ENCODE measurements around the gene ABLIM2. TPM values are rescaled to one million over a fixed set of nuclear protein-coding genes. Genes with fewer than 3 reads are reported as not detected.

ABLIM2 gene
- total RNA-seq, 3 donors from 2014 or later = 0.26 to 0.54 (median 0.30) TPM

- no peaks in the 10 kb centered on the region for H3K9me3 Mint-ChIP-seq
- H3K4me1 Mint-ChIP-seq (ENCODE audit: low read depth) = no peaks in the 10 kb centered on the region
- DNase-seq = no peak
- no peaks in the 10 kb centered on the region for H3K36me3 Mint-ChIP-seq (ENCODE audit: insufficient read depth)
- H3K4me3 Mint-ChIP-seq = no peak overlapping the region
- no peak for ATAC-seq
- H3K27me3 Mint-ChIP-seq (ENCODE audit: low read depth) = no peaks in the 10 kb centered on the region
Measured at GRCh38 chr4:8133897-8134563, 24.6 kb downstream of the ABLIM2 start.

DNA sequence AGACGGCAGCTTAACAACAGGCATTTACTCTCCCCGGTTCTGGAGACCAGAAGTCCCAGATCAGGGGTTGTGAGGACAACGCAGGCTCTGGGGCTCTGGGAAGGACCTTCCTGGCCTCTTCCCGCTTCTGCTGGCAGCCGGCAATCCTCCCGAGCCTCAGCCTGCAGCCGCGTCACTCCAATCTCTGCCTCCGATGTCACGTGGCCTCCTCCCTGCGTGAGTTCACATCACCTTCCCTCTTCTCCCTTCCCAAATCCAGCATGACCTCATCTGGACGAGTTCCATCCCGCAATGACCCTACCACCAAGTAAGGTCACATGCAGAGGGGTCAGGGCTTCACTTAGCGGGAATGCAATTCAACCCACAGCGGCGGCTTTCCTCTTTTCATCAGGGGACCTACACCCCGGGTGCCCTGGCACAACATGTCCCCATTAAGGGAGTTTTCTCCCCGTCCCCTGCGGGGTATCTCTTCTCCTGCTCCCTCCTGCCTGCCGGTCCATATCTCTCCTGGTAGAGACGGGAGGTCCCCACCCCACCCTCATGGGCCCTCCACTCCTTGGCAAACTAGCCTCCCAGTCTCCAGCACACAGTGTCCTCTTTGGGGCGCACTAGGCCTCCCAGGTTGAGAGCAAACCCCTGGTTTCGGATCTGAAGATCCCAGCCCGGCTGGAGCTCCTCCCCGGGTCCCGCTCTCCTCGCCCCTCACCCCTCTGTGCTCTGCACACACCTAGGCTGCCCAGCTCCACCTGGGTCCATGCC lies 25.5 kb downstream of the ABLIM2 start:
- H3K36me3 Mint-ChIP-seq (ENCODE audit: insufficient read depth) = no peaks in the 10 kb centered on the region

DNA sequence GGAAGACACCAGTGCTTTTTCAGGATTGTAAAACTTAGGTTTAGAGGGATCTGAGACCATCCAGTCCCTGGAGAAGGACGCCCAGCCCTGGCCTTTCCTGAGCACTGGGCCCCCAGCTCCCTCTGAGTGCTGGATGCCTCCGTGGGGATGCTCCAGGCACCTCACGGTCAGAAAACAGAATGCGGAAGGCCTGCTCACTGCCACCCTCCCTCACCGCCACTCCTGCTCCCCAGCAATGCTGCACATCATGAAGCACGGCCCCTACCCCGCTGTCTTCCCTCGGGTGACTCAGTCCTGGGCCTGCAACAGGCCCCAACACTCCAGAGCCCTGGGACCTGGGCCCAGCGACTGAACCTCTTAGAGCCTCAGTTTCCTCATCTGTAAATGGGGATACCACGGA lies 26.2 kb downstream of the ABLIM2 start:
- H3K4me3 Mint-ChIP-seq = no peak overlapping the region
- DNase-seq = no peak
- H3K36me3 Mint-ChIP-seq (ENCODE audit: insufficient read depth) = no peaks in the 10 kb centered on the region
- H3K27me3 Mint-ChIP-seq (ENCODE audit: low read depth) = no peaks in the 10 kb centered on the region
- H3K9me3 Mint-ChIP-seq = no peaks in the 10 kb centered on the region
- H3K4me1 Mint-ChIP-seq (ENCODE audit: low read depth) = no peaks in the 10 kb centered on the region
- no peak for ATAC-seq

More for the DNA sequence above, 25.5 kb downstream of the ABLIM2 start:
- Mint-ChIP-seq H3K4me3 (no peak overlapping the region), H3K9me3 (no peaks in the 10 kb centered on the region), H3K27me3 (ENCODE audit: low read depth) (no peaks in the 10 kb centered on the region), H3K4me1 (ENCODE audit: low read depth) (no peaks in the 10 kb centered on the region)
- no peak for ATAC-seq
- no peak for DNase-seq

DNA sequence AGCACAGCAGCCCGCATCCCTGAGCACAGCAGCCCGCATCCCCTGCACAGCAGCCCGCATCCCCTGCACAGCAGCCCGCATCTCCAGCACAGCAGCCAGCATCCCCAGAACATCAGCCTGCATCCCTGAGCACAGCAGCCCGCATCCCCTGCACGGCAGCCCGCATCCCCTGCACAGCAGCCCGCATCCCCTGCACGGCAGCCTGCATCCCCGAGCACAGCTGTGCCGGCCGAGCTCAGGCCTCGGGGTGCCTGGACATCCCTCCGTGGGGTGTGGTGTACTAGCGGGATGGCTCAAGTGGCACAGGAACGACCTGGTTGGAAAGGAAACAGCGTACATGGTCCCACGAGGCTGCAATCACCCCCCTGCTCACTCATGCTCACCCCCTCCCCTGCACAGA lies 26.8 kb downstream of the ABLIM2 start:
- H3K9me3 Mint-ChIP-seq = no peaks in the 10 kb centered on the region
- no peaks in the 10 kb centered on the region for H3K27me3 Mint-ChIP-seq (ENCODE audit: low read depth)
- no peak overlapping the region for H3K4me3 Mint-ChIP-seq
- no peak for DNase-seq
- no peak for ATAC-seq
- H3K36me3 Mint-ChIP-seq (ENCODE audit: insufficient read depth) = no peaks in the 10 kb centered on the region
- no peaks in the 10 kb centered on the region for H3K4me1 Mint-ChIP-seq (ENCODE audit: low read depth)

GRCh38 chr4:8131210-8131609 lies 27.4 kb downstream of the ABLIM2 start:
- Mint-ChIP-seq H3K4me3 (no peak overlapping the region), H3K9me3 (no peaks in the 10 kb centered on the region), H3K27me3 (ENCODE audit: low read depth) (no peaks in the 10 kb centered on the region), H3K4me1 (ENCODE audit: low read depth) (no peaks in the 10 kb centered on the region), H3K36me3 (ENCODE audit: insufficient read depth) (no peaks in the 10 kb centered on the region)
- no peak for ATAC-seq
- no peak for DNase-seq

- H3K9me3 Mint-ChIP-seq = no peaks in the 10 kb centered on the region
- H3K36me3 Mint-ChIP-seq (ENCODE audit: insufficient read depth) = no peaks in the 10 kb centered on the region
- no peak overlapping the region for H3K4me3 Mint-ChIP-seq
- no peak for DNase-seq
- ATAC-seq = no peak
- H3K27me3 Mint-ChIP-seq (ENCODE audit: low read depth) = no peaks in the 10 kb centered on the region
- H3K4me1 Mint-ChIP-seq (ENCODE audit: low read depth) = no peaks in the 10 kb centered on the region
Measured at GRCh38 chr4:8130346-8131066, 28.1 kb downstream of the ABLIM2 start.

DNA sequence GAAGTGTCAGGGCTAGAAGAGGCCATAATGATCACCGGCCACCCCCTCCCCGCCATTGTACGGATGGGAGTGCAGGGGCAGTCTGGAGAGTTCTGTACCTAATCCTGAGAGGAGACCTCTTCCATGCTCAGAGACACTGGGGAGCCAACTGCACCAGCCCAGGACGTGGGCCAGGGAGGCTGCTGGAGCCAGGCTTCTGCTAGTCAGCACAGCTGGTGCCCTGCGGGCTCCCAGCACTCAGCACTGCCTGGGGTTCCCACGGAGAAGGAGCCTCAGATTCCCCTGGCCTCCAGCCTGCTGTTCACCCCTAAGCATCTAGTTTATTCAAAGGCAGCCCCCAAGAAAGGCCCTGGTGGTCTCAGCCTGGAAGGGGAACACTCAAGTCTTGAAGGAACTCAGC lies 28.8 kb downstream of the ABLIM2 start:
- ATAC-seq (no peak), DNase-seq (no peak)
- Mint-ChIP-seq H3K4me1 (ENCODE audit: low read depth) (no peaks in the 10 kb centered on the region), H3K36me3 (ENCODE audit: insufficient read depth) (no peaks in the 10 kb centered on the region), H3K27me3 (ENCODE audit: low read depth) (no peaks in the 10 kb centered on the region), H3K9me3 (no peaks in the 10 kb centered on the region), H3K4me3 (no peak overlapping the region)

- Mint-ChIP-seq H3K4me3 (no peak overlapping the region), H3K9me3 (no peaks in the 10 kb centered on the region), H3K27me3 (ENCODE audit: low read depth) (no peaks in the 10 kb centered on the region), H3K36me3 (ENCODE audit: insufficient read depth) (no peaks in the 10 kb centered on the region), H3K4me1 (ENCODE audit: low read depth) (no peaks in the 10 kb centered on the region)
- DNase-seq = no peak
- no peak for ATAC-seq
Measured at GRCh38 chr4:8129136-8129535, 29.5 kb downstream of the ABLIM2 start.

DNA sequence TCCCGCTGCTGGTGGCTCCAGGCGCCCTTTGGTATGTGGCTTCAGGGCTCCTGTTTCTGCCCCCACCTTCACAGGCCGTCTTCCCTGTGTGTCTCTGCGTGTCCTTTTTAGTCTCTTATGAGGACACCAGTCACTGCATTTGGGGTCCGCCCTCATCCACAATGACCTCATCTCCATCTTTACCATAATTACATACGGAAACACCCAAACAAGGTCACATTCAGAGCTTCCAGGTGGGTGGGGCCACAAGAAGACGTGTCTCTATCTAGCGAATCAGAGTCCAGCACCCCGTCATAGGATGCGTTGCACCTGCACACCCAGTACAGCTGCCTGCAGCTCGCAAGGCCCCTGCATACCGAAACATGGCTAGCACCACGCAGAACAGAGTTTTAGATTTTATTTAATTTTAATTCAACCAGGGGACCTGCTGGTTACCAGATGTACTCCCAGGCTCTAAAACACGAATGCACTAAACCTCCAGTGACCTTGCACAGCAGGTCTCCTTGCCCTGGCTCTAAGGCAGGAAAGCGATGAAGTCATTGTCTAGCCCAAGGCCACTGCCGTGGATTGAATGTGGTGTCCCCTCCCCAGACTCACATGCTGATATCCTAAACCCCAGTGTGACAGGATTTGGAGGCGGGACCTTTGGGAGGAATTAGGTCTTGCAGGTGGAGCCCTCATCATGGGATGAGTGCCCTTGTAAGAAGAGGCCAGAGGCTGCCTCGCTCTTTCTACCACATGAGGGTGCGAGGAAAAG lies 30.3 kb downstream of the ABLIM2 start:
- Mint-ChIP-seq H3K4me1 (ENCODE audit: low read depth) (no peaks in the 10 kb centered on the region), H3K27me3 (ENCODE audit: low read depth) (peaks cover 1% of the 10 kb centered on the region), H3K36me3 (ENCODE audit: insufficient read depth) (no peaks in the 10 kb centered on the region), H3K4me3 (no peak overlapping the region), H3K9me3 (no peaks in the 10 kb centered on the region)
- ATAC-seq = no peak
- no peak for DNase-seq

DNA sequence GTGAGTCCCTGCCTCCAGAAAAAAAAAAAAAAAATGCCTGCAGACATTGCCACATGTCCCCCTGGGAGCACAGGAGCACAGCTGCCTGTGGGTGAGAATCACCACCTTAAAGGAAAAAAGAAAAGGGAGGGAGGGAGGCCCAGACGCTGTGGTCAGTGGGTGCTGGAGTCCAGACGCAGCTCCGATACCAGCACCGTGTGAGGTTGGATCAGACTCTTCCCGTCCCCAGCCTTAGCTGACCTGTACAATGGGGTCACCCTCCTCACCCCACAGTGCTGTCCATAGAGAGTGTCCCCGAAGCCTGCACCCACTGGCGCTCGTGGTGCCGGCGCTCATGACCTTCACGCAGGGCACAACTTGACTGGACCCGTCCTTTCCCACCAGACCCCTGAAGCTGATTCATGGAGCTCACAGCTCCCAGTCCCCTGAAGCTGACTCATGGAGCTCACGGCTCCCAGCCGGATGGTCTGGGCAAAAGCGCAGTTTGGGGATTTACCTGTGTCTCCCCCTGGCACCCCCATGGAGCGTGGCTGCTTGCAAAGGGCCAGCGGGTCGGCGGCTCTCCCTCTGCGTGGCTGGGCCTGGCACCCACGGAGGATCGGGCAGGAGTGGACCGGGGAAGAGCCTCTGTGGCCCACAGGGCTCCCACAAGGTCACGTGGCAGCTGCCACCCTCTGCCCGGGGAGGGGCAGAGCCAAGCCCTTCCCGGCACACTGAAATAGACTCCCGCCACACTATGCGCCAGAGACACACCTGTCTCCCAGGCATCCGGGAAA lies 31.4 kb downstream of the ABLIM2 start:
- Mint-ChIP-seq H3K4me3 (no peak overlapping the region), H3K36me3 (ENCODE audit: insufficient read depth) (no peaks in the 10 kb centered on the region), H3K27me3 (ENCODE audit: low read depth) (peaks cover 2% of the 10 kb centered on the region), H3K9me3 (no peaks in the 10 kb centered on the region), H3K4me1 (ENCODE audit: low read depth) (no peaks in the 10 kb centered on the region)
- DNase-seq (no peak), ATAC-seq (no peak)

- no peaks in the 10 kb centered on the region for H3K9me3 Mint-ChIP-seq
- H3K4me1 Mint-ChIP-seq (ENCODE audit: low read depth) = no peaks in the 10 kb centered on the region
- peaks cover 2% of the 10 kb centered on the region for H3K27me3 Mint-ChIP-seq (ENCODE audit: low read depth)
- ATAC-seq (no peak), DNase-seq (no peak)
- no peaks in the 10 kb centered on the region for H3K36me3 Mint-ChIP-seq (ENCODE audit: insufficient read depth)
- no peak overlapping the region for H3K4me3 Mint-ChIP-seq
Measured at GRCh38 chr4:8126523-8126922, 32.1 kb downstream of the ABLIM2 start.

DNA sequence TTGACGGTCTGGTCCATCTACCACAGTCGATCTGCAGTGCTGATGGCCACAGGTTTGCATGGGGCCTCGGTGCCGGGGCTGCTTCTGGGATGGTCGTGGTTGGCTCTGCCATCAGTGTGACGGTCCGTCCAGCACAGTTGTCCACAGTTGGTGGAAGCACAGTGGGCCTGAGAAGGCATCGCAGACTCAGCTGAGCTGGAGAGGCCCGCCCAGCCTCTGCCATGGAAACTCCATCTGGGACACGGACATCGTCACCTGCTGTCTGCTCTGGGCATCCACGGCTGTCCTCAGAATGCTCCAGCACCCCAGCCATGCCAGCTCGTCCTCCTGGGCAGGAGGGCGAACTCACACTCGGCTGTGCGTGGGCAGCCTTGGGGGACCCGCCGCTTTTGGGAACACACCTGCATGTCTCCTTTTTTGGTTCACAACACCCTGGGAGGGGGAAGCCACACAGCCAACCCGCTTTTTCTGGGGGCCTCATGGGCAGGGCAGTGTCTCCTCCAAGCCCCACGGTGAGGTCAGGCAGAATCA lies 33.0 kb downstream of the ABLIM2 start:
- ATAC-seq (no peak), DNase-seq (no peak)
- no peaks in the 10 kb centered on the region for H3K9me3 Mint-ChIP-seq
- H3K4me1 Mint-ChIP-seq (ENCODE audit: low read depth) = no peaks in the 10 kb centered on the region
- no peaks in the 10 kb centered on the region for H3K36me3 Mint-ChIP-seq (ENCODE audit: insufficient read depth)
- no peak overlapping the region for H3K4me3 Mint-ChIP-seq
- peaks cover 2% of the 10 kb centered on the region for H3K27me3 Mint-ChIP-seq (ENCODE audit: low read depth)

GRCh38 chr4:8123870-8124269 lies 34.7 kb downstream of the ABLIM2 start:
- ATAC-seq (no peak), DNase-seq (no peak)
- H3K27me3 Mint-ChIP-seq (ENCODE audit: low read depth) = peaks cover 2% of the 10 kb centered on the region
- no peak overlapping the region for H3K4me3 Mint-ChIP-seq
- H3K4me1 Mint-ChIP-seq (ENCODE audit: low read depth) = no peaks in the 10 kb centered on the region
- H3K36me3 Mint-ChIP-seq (ENCODE audit: insufficient read depth) = no peaks in the 10 kb centered on the region
- H3K9me3 Mint-ChIP-seq = no peaks in the 10 kb centered on the region
